Activated T-helper 17 cell treated with anti-CD3 and anti-CD28 coated beads, Interleukin-2, amount 50 U/mL, for 72 hours (primary cell): ENCODE data around the gene ZFY. TPM values are rescaled to one million over a fixed set of nuclear protein-coding genes. Genes with fewer than 3 reads are reported as not detected.
"Not testable (repeated sequence)": the region's sequence is repeated elsewhere in the genome, so short reads cannot be mapped to it uniquely, and the experiment has no call there.

ENCODE experiments used
- ATAC-seq: fragments of 150-1000 bp; cut with Tn5 transposase; replicated peaks from 2 replicates; pipeline ENCODE4 v1.10.0; 2021; ENCODE audit warnings: mild to moderate bottlenecking, moderate library complexity
- H3K27ac Mint-ChIP-seq: one replicate; pipeline ENCODE4 v1.8.0; 2022; ENCODE audit warnings: mixed read lengths
- H3K27me3 Mint-ChIP-seq: one replicate; pipeline ENCODE4 v1.8.0; 2022; ENCODE audit warnings: mixed read lengths
- H3K36me3 Mint-ChIP-seq: one replicate; pipeline ENCODE4 v1.8.0; 2022; ENCODE audit warnings: low read depth, mild to moderate bottlenecking, mixed read lengths
- H3K4me1 Mint-ChIP-seq: one replicate; pipeline ENCODE4 v1.8.0; 2022; ENCODE audit warnings: mixed read lengths
- H3K4me3 Mint-ChIP-seq: one replicate; pipeline ENCODE4 v1.8.0; 2022; ENCODE audit warnings: mild to moderate bottlenecking, mixed read lengths
- H3K9me3 Mint-ChIP-seq: one replicate; pipeline ENCODE4 v1.8.0; 2022; ENCODE audit warnings: mixed read lengths
- total RNA-seq, 2 donors: library from RNA; stranded (reverse); gene quantifications; one replicate each; pipeline ENCODE4 v1.2.3, GENCODE V29; 2022

The ZFY gene
- total RNA-seq, 2 donors from 2014 or later, result 14.0 to 19.1 TPM

GRCh38 chrY:3003516-3003830, 68.3 kb downstream of the ZFY start:
- ATAC-seq, result peak; percentile 35
- no peaks in the 10 kb centered on the region for H3K9me3 Mint-ChIP-seq
- no peaks in the 10 kb centered on the region for H3K36me3 Mint-ChIP-seq
- H3K4me1 Mint-ChIP-seq, result peaks cover 25% of the 10 kb centered on the region
- H3K4me3 Mint-ChIP-seq, result peak overlapping the region; percentile 97
- H3K27me3 Mint-ChIP-seq, result no peaks in the 10 kb centered on the region
- H3K27ac Mint-ChIP-seq, result peak overlapping the region; percentile 94

DNA sequence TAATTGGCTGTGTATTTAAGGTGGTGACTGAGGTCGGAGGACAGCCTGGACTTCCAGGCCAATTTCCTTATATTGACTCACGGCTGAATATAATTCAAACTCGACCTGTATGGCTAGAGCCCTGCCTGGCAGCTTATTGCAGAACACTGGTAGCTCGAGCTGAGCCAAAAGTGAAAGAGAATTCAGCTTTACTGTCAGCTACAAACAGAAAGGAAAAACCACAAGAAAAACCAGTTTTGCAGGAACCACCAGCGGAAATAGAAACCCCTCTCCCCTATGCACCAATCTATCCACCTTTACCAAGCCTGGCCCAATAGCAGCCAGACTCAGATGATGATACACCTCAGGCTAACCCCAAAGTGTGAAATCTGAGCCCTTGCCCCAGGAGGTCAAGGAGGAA, 68.7 kb downstream of the ZFY start:
- H3K9me3 Mint-ChIP-seq, result no peaks in the 10 kb centered on the region
- peak; percentile 75 for ATAC-seq

DNA sequence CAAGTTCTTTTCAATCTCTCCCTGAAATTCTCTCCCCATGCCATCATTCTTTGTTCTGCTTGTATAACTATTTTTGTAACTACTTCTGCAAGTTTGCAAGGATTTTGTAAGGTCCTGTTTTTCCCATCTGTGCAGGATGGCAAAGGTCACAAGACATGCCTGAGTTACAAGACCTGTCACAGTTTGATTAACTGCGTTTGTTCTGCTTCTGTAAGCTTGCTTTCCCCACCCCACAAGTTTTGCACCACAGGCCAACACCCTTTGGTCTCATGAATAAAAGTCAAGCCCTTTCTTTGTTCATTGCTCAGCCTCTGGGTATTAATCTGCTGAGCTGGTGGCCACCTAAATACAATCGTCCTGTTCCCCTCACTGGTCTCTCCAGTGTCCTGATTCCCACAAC, 70.8 kb downstream of the ZFY start:
- H3K4me3 Mint-ChIP-seq, result not testable (repeated sequence)

More for the DNA sequence above, 68.7 kb downstream of the ZFY start:
- no peaks in the 10 kb centered on the region for H3K27me3 Mint-ChIP-seq
- peaks cover 25% of the 10 kb centered on the region for H3K4me1 Mint-ChIP-seq
- H3K27ac Mint-ChIP-seq, result peak overlapping the region; percentile 94
- peak overlapping the region; percentile 97 for H3K4me3 Mint-ChIP-seq
- no peaks in the 10 kb centered on the region for H3K36me3 Mint-ChIP-seq

DNA sequence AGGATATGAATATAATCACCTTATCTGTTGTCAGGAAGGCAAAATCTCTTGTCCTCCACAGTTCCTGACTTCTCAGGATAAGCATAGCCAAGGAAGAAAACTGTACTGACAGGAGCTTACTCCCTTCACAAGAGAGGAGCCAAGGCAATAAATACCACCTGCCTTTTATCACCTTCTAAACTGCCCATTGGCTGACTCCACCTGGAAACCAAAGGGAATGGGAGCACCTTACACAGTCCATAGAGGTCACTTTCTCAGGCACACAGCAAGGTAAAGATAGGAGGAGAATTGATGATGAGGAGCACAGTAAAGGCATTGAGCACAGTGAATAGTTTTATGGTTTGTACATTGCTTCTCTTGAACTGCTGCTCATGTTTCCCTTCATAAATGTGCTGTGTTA, 72.8 kb downstream of the ZFY start:
- peaks cover 22% of the 10 kb centered on the region for H3K4me1 Mint-ChIP-seq
- no peak overlapping the region for H3K27ac Mint-ChIP-seq
- H3K27me3 Mint-ChIP-seq, result no peaks in the 10 kb centered on the region
- no peak overlapping the region for H3K4me3 Mint-ChIP-seq
- no peak for ATAC-seq
- H3K9me3 Mint-ChIP-seq, result no peaks in the 10 kb centered on the region
- H3K36me3 Mint-ChIP-seq, result no peaks in the 10 kb centered on the region

More for the DNA sequence above, 70.8 kb downstream of the ZFY start:
- not testable (repeated sequence) for H3K27me3 Mint-ChIP-seq, H3K9me3 Mint-ChIP-seq, H3K27ac Mint-ChIP-seq, ATAC-seq, H3K36me3 Mint-ChIP-seq
- H3K4me1 Mint-ChIP-seq, result peaks cover 25% of the 10 kb centered on the region

DNA sequence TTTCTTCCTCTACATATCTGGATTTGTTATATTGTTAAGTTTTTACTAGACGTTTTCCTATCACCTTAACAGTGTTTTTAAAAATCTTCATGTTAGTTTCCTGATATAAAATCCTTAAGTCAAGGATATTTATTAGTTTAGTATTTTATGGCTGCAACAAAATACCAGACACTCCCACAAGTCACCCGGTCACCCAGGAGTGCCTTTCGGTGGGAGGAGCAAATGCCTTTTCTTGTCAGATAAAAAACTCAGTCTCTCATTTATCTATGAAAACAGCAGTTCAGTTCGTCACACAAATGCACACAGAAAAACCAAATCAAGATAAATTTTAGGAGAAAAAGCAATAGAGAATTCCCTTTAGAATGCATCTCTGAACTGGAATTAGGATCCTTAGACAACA, 77.0 kb downstream of the ZFY start:
- Mint-ChIP-seq H3K27me3 (no peaks in the 10 kb centered on the region), H3K4me3 (no peak overlapping the region), H3K4me1 (peaks cover 11% of the 10 kb centered on the region), H3K27ac (no peak overlapping the region), H3K36me3 (no peaks in the 10 kb centered on the region), H3K9me3 (no peaks in the 10 kb centered on the region)
- no peak for ATAC-seq

- Mint-ChIP-seq H3K4me3 (peak overlapping the region; percentile 15), H3K27ac (no peak overlapping the region), H3K36me3 (no peaks in the 10 kb centered on the region), H3K9me3 (no peaks in the 10 kb centered on the region), H3K4me1 (peaks cover 11% of the 10 kb centered on the region), H3K27me3 (no peaks in the 10 kb centered on the region)
- ATAC-seq, result no peak
These were observed 81.4 kb downstream of the ZFY start for GRCh38 chrY:3016594-3016993.

GRCh38 chrY:3018546-3018945, 83.4 kb downstream of the ZFY start:
- H3K9me3 Mint-ChIP-seq, result no peaks in the 10 kb centered on the region
- no peak overlapping the region for H3K4me3 Mint-ChIP-seq
- H3K4me1 Mint-ChIP-seq, result peaks cover 5% of the 10 kb centered on the region
- H3K27me3 Mint-ChIP-seq, result no peaks in the 10 kb centered on the region
- H3K27ac Mint-ChIP-seq, result no peak overlapping the region
- ATAC-seq, result no peak
- H3K36me3 Mint-ChIP-seq, result no peaks in the 10 kb centered on the region

- no peaks in the 10 kb centered on the region for H3K36me3 Mint-ChIP-seq
- H3K27me3 Mint-ChIP-seq, result no peaks in the 10 kb centered on the region
- no peaks in the 10 kb centered on the region for H3K9me3 Mint-ChIP-seq
- H3K4me1 Mint-ChIP-seq, result peaks cover 5% of the 10 kb centered on the region
- no peak for ATAC-seq
- H3K27ac Mint-ChIP-seq, result no peak overlapping the region
- H3K4me3 Mint-ChIP-seq, result no peak overlapping the region
These were observed 84.4 kb downstream of the ZFY start for GRCh38 chrY:3019584-3019983.

GRCh38 chrY:3021176-3021575, 86.0 kb downstream of the ZFY start:
- Mint-ChIP-seq H3K4me3 (peak overlapping the region; percentile 13), H3K36me3 (no peaks in the 10 kb centered on the region), H3K27me3 (no peaks in the 10 kb centered on the region), H3K27ac (no peak overlapping the region), H3K4me1 (peaks cover 5% of the 10 kb centered on the region), H3K9me3 (no peaks in the 10 kb centered on the region)
- ATAC-seq, result no peak

DNA sequence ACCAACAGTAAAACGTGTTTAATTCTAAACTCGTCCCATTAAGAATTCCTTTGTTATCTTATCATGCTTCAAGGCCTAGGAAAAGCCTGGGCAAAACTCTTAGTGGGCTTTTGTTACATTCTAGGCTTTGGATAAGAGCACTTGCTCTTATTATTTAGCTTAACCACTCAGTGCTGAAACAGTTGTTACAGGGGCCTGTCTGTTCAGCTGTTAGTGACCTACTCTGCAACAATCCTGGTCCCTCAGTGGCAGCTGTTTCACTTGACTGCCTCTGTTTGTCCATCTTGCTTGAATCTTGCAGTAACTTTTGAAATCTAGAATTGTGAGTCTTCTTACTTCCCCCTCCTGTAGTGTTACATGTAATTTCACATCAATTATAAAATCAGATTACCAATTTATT, 88.4 kb downstream of the ZFY start:
- no peaks in the 10 kb centered on the region for H3K36me3 Mint-ChIP-seq
- no peaks in the 10 kb centered on the region for H3K4me1 Mint-ChIP-seq
- no peaks in the 10 kb centered on the region for H3K27me3 Mint-ChIP-seq
- no peak for ATAC-seq
- H3K27ac Mint-ChIP-seq, result no peak overlapping the region
- no peaks in the 10 kb centered on the region for H3K9me3 Mint-ChIP-seq
- H3K4me3 Mint-ChIP-seq, result no peak overlapping the region

- Mint-ChIP-seq H3K4me3 (no peak overlapping the region), H3K4me1 (no peaks in the 10 kb centered on the region), H3K27me3 (no peaks in the 10 kb centered on the region), H3K36me3 (no peaks in the 10 kb centered on the region), H3K27ac (no peak overlapping the region), H3K9me3 (no peaks in the 10 kb centered on the region)
- no peak for ATAC-seq
These were observed 90.2 kb downstream of the ZFY start for GRCh38 chrY:3025357-3025756.

Other genes starting within 250 kb of the ZFY start
- not detected for gene SRY, start 147.7 kb upstream of the ZFY start, total RNA-seq
- 100 to 1,000 TPM; 242 to 280 TPM for gene RPS4Y1, start 93.8 kb upstream of the ZFY start, total RNA-seq